Progenitor cell of endocrine pancreas (in vitro differentiated cells): ENCODE measurements around the gene CEMIP2. TPM values are rescaled to one million over a fixed set of nuclear protein-coding genes. Genes with fewer than 3 reads are reported as not detected.

Experiments used
- DNase-seq: peaks from one replicate; pipeline ENCODE4 v3.0.0; 2021; ENCODE audit warnings: low spot score; ENCODE audit not compliant: unreplicated experiment
- H3K27ac Mint-ChIP-seq: 2 replicates; pipeline ENCODE4 v1.8.0; 2021; ENCODE audit warnings: mild to moderate bottlenecking, moderate library complexity, mixed read lengths
- H3K27me3 Mint-ChIP-seq: 2 replicates; pipeline ENCODE4 v1.8.0; 2021; ENCODE audit warnings: mixed read lengths
- H3K36me3 Mint-ChIP-seq: 2 replicates; pipeline ENCODE4 v1.8.0; 2022; ENCODE audit warnings: mixed read lengths; ENCODE audit not compliant: insufficient read depth
- H3K4me1 Mint-ChIP-seq: 2 replicates; pipeline ENCODE4 v1.8.0; 2021; ENCODE audit warnings: low read depth, mixed read lengths
- H3K4me3 Mint-ChIP-seq: 2 replicates; pipeline ENCODE4 v1.8.0; 2021; ENCODE audit warnings: low read depth, mild to moderate bottlenecking, moderate library complexity, mixed read lengths
- H3K9me3 Mint-ChIP-seq: 2 replicates; pipeline ENCODE4 v1.8.0; 2021; ENCODE audit warnings: low read depth, mixed read lengths
- total RNA-seq: library from RNA; stranded (reverse); gene quantifications from 2 replicates; pipeline ENCODE4 v1.2.1, GENCODE V29; 2021
- TF ChIP-seq, protein P1 (sequence below): fragments of 200-600 bp; sonication (generic); IDR thresholded peaks from one replicate; pipeline ENCODE4 v1.5.0; 2021; ENCODE audit warnings: antibody characterized with exemption, mild to moderate bottlenecking; ENCODE audit not compliant: unreplicated experiment

Gene CEMIP2
- total RNA-seq, 1 donor from 2014 or later, result 56.7 TPM

DNA sequence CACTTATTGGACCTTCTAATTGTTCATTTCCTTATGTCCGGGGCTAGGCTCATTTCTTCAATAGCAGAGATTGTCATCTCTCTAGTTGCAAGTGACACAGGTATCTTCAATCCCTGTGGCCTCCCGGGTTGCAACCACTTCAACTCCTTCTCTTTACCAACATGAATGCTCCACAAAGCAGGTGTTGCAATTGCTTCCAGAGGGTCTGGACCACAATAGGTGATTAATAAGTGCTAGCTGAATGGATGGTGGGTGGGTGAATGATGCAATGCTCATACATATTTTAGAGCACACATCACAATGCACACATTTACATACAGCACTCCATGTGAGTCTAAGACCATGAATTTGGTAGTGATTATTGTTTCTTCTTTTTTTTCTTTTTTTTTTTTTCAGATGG, 2.6 kb downstream of the CEMIP2 start:
- peaks cover 51% of the 10 kb centered on the region for H3K4me1 Mint-ChIP-seq
- no peak for DNase-seq
- H3K27me3 Mint-ChIP-seq, result peaks cover 12% of the 10 kb centered on the region
- TF ChIP-seq, protein P1, sequence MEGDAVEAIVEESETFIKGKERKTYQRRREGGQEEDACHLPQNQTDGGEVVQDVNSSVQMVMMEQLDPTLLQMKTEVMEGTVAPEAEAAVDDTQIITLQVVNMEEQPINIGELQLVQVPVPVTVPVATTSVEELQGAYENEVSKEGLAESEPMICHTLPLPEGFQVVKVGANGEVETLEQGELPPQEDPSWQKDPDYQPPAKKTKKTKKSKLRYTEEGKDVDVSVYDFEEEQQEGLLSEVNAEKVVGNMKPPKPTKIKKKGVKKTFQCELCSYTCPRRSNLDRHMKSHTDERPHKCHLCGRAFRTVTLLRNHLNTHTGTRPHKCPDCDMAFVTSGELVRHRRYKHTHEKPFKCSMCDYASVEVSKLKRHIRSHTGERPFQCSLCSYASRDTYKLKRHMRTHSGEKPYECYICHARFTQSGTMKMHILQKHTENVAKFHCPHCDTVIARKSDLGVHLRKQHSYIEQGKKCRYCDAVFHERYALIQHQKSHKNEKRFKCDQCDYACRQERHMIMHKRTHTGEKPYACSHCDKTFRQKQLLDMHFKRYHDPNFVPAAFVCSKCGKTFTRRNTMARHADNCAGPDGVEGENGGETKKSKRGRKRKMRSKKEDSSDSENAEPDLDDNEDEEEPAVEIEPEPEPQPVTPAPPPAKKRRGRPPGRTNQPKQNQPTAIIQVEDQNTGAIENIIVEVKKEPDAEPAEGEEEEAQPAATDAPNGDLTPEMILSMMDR, result no peak
- no peaks in the 10 kb centered on the region for H3K9me3 Mint-ChIP-seq
- no peak overlapping the region for H3K4me3 Mint-ChIP-seq
- no peaks in the 10 kb centered on the region for H3K36me3 Mint-ChIP-seq
- no peak overlapping the region for H3K27ac Mint-ChIP-seq

DNA sequence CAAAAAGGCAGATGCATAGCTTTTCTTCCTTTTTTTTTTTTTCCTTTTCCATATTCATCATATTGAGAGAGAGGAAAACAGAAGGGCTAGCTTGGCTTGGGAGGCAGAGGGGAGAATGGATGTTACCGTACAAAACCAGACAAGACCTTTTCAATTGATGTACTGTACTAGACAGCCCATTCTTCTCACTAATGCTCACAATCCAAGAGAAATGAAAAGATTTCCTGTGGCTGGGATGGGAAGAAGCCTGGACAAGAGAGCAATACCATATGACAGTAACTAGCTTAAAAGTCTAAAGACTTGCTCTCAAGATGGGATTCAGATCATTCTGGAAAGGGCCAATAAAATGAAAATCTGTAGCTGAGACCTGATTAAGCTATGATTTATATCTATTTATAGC, 3.4 kb downstream of the CEMIP2 start:
- TF ChIP-seq, protein P1, result no peak
- peaks cover 54% of the 10 kb centered on the region for H3K4me1 Mint-ChIP-seq

DNA sequence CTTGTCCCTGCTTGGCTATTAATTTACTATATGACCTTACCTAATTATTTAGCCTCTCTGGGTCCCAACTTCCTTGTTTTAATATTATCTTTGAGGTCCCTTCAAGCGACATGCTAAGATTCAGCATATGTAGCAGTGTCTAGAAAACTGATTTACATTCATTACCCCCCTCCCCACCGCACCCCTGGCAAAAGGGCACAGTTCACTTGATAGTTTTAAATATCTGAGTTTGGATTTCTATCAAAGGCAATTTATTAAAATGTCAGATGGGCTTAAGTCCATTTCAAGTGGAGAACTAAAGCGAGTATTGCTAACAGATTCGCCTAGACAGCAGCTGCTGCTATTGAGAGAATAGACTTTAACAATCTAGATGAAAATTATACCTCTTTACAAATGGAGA, 3.9 kb downstream of the CEMIP2 start:
- Mint-ChIP-seq H3K4me1 (peaks cover 55% of the 10 kb centered on the region), H3K9me3 (no peaks in the 10 kb centered on the region), H3K27me3 (no peaks in the 10 kb centered on the region)

More for the DNA sequence above, 3.4 kb downstream of the CEMIP2 start:
- Mint-ChIP-seq H3K4me3 (peak overlapping the region; percentile 15), H3K27ac (no peak overlapping the region), H3K9me3 (no peaks in the 10 kb centered on the region), H3K27me3 (peaks cover 4% of the 10 kb centered on the region), H3K36me3 (no peaks in the 10 kb centered on the region)
- DNase-seq, result no peak

DNA sequence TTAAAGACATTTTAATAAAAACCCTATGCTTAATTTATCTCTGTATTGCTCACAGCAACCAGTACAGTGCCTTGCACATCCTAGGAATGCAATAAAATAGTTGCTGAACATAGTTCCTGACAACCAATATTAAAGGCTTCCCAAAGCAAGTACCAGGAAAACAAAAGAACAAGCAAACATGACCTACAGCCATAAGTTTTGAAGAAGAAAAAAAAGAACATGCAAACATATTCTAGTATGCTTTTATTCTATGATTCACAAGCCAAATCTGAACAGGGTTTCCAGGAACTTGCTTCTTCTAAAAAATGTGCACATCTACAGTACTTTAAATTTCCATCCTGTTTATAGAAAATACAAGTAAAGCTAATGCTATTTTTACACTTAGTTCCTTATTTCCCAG, 4.5 kb downstream of the CEMIP2 start:
- Mint-ChIP-seq H3K36me3 (no peaks in the 10 kb centered on the region), H3K27ac (peak overlapping the region; percentile 84), H3K4me1 (peaks cover 62% of the 10 kb centered on the region), H3K9me3 (no peaks in the 10 kb centered on the region), H3K27me3 (no peaks in the 10 kb centered on the region), H3K4me3 (peak overlapping the region; percentile 15)
- TF ChIP-seq, protein P1, result no peak
- DNase-seq, result no peak

More for the DNA sequence above, 3.9 kb downstream of the CEMIP2 start:
- TF ChIP-seq, protein P1, result no peak
- H3K27ac Mint-ChIP-seq, result peak overlapping the region; percentile 84
- no peak for DNase-seq
- peak overlapping the region; percentile 15 for H3K4me3 Mint-ChIP-seq
- H3K36me3 Mint-ChIP-seq, result no peaks in the 10 kb centered on the region

DNA sequence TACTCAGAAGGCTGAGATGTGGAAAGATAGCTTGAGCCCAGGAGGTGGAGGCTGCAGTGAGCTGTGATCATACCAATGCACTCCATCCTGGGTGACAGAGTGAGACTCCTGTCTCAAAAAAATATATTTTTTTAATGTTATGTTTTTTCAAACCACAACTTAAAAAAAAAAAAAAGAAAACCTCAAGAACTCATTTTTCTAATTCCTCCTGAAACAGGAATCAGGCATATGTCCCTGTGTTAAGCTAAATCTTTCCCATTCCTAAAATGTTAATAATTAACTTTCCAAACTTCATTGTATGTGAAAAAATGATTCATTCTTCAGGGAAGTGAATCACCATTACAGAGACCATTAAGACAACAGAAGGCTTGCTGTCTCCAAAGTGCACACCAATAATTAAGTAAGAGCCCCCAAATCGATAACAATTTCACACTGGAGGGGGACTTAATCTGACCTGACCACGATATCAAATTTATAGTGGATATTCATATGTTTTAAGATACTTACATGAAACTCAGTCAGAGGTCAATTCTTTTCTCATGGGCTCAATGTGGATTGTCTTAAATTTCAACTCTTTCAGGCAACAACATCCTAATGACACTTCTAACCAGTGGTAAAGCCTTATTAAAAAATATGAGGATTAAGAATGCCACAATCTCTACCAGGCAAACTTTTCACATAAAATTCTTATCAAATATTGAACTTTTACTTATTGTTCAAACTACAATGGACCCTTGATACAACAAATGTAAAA, 5.2 kb downstream of the CEMIP2 start:
- Mint-ChIP-seq H3K36me3 (no peaks in the 10 kb centered on the region), H3K4me1 (peaks cover 69% of the 10 kb centered on the region), H3K27ac (peak overlapping the region; percentile 73), H3K27me3 (no peaks in the 10 kb centered on the region), H3K4me3 (no peak overlapping the region), H3K9me3 (no peaks in the 10 kb centered on the region)
- TF ChIP-seq, protein P1, result no peak
- no peak for DNase-seq
